K562 (cell line): Measurements from ENCODE around the gene CA5B. TPM values are rescaled to one million over a fixed set of nuclear protein-coding genes. Genes with fewer than 3 reads are reported as not detected.
"Not testable (repeated sequence)": the region's sequence is repeated elsewhere in the genome, so short reads cannot be mapped to it uniquely, and the experiment has no call there.

Experiments used
- ATAC-seq: fragments of 200-7000 bp; cut with Tn5 transposase; 3 replicates; pipeline ENCODE4 v1.9.1; 2020; ENCODE audit warnings: moderate library complexity
- BruUV-seq: library from RNA; stranded (reverse); fragments of 400-500 nt; replicated peaks from 2 replicates; lab custom pipeline; 2021; lab: Mats Ljungman, UMichigan
- CTCF ChIA-PET: fragments of 300-600 bp; formaldehyde crosslinking; extraction: SDS; loops from one replicate; lab custom pipeline; 2021; ENCODE audit warnings: low intra/inter-chr PET ratio; lab: Yijun Ruan, JAX
- POLR2A ChIA-PET: fragments of 300-600, 350-650 bp; sonication (Branson Sonifier 250); formaldehyde crosslinking; extraction: SDS; loops from one replicate; lab custom pipeline; 2021; ENCODE audit warnings: antibody characterized with exemption, inconsistent platforms; lab: Yijun Ruan, JAX
- DNase-seq, 4 experiments: peaks; one replicate each; pipeline versions ENCODE4 v3.0.0 to v3.0.0-alpha.2; 2011 to 2018; ENCODE audit warnings: low spot score in 3 of 4, mixed read lengths in 3 of 4; ENCODE audit errors: extremely low read depth in 1 of 4
- FAIRE-seq: peaks from 2 replicates; lab custom pipeline; 2011; peaks lifted over from hg19 to GRCh38; lab: Jason Lieb, UNC
- H2AFZ ChIP-seq: 2 replicates; pipeline ENCODE4 v1.6.0; 2011; ENCODE audit warnings: low read depth, low read length, control low read depth, inconsistent platforms
- H3K27ac ChIP-seq: fragments of 200-600 bp; 3 replicates; pipeline ENCODE4 v1.8.0; 2011; ENCODE audit warnings: low read depth, mild to moderate bottlenecking, control low read depth, inconsistent platforms, low read length, moderate library complexity, mixed read lengths; ENCODE audit errors: extremely low read depth
- H3K27me3 ChIP-seq, 2 experiments: fragments of 300-600 bp in 1 of 2; 2 replicates in 1 of 2; 3 replicates in 1 of 2; pipeline versions ENCODE4 v1.6.0 to v1.8.0; 2011; ENCODE audit warnings: inconsistent platforms in 2 of 2, low read length in 2 of 2, mild to moderate bottlenecking in 1 of 2, mixed read lengths in 1 of 2, moderate library complexity in 1 of 2; ENCODE audit not compliant: control insufficient read depth in 2 of 2, insufficient read depth in 2 of 2
- H3K36me3 ChIP-seq: fragments of 300-600 bp; 3 replicates; pipeline ENCODE4 v1.8.0; 2011; ENCODE audit warnings: mild to moderate bottlenecking, low read length, inconsistent platforms; ENCODE audit not compliant: control insufficient read depth, insufficient read depth
- H3K4me1 ChIP-seq, 2 experiments: fragments of 200-600 bp in 1 of 2; replicated peaks in 1 of 2; 2 replicates in 1 of 2; 3 replicates in 1 of 2; pipeline versions ENCODE4 v1.5.1 to v1.8.0; 2011; ENCODE audit warnings: inconsistent platforms in 2 of 2, low read length in 2 of 2, mild to moderate bottlenecking in 1 of 2, mixed read lengths in 1 of 2, moderate library complexity in 1 of 2; ENCODE audit not compliant: control insufficient read depth in 2 of 2, insufficient read depth in 2 of 2
- H3K4me2 ChIP-seq: 2 replicates; pipeline ENCODE4 v1.6.1; 2011; ENCODE audit warnings: low read length, control low read depth, inconsistent platforms, mixed read lengths; ENCODE audit not compliant: insufficient read depth
- H3K4me3 ChIP-seq: fragments of 200-600 bp; sonication (generic), shearing (Covaris generic); 2 replicates; pipeline ENCODE4 v1.5.1; 2016; ENCODE audit warnings: control low read depth, inconsistent platforms
- H3K79me2 ChIP-seq: fragments of 200-600 bp; 3 replicates; pipeline ENCODE4 v1.8.0; 2011; ENCODE audit warnings: low read length, inconsistent platforms; ENCODE audit not compliant: control insufficient read depth, insufficient read depth
- H3K9ac ChIP-seq, 2 experiments: 2 replicates each; pipeline versions ENCODE4 v1.6.0 to v1.6.1; 2011; ENCODE audit warnings: low read depth in 2 of 2, low read length in 2 of 2, control low read depth in 1 of 2, inconsistent platforms in 1 of 2, mild to moderate bottlenecking in 1 of 2, mixed read lengths in 1 of 2; ENCODE audit not compliant: insufficient read depth in 1 of 2
- H3K9me1 ChIP-seq: one replicate; pipeline ENCODE4 v1.6.0; 2011; ENCODE audit warnings: inconsistent platforms, mild to moderate bottlenecking, low read length, moderate library complexity; ENCODE audit not compliant: control insufficient read depth, insufficient read depth
- H3K9me3 ChIP-seq: replicated peaks from 2 replicates; pipeline ENCODE4 v1.5.1; 2011; ENCODE audit warnings: low read depth, low read length, inconsistent platforms; ENCODE audit not compliant: control insufficient read depth, insufficient read depth
- H4K20me1 ChIP-seq: replicated peaks from 2 replicates; pipeline ENCODE4 v1.6.1; 2011; ENCODE audit warnings: low read length, inconsistent platforms, mixed read lengths; ENCODE audit not compliant: control insufficient read depth, insufficient read depth
- CEBPG ChIP-seq, 3 experiments: fragments of 200-800 bp in 1 of 3; sonication (Bioruptor generic) in 1 of 3; sonication (generic) in 1 of 3; formaldehyde crosslinking in 1 of 3; IDR thresholded peaks in 2 of 3; conservative IDR thresholded peaks in 1 of 3; 2 replicates each; pipeline versions ENCODE4 v1.6.1 to v1.8.0; 2016 to 2022; ENCODE audit warnings: missing compliant biosample characterization in 2 of 3, missing genetic modification characterization in 2 of 3, mild to moderate bottlenecking in 1 of 3, missing genetic modification reagents in 1 of 3
- THAP12 ChIP-seq: fragments of 250-450 bp; sonication (Bioruptor Pico); IDR thresholded peaks from 2 replicates; pipeline ENCODE4 v1.9.0; 2021; ENCODE audit warnings: mild to moderate bottlenecking, inconsistent platforms
- WGBS: fragments of 100-300 bp; shearing (Covaris generic); methylation state at CpG from one replicate; pipeline ENCODE4 v1.1.6; 2016; ENCODE audit warnings: low coverage, mixed read lengths; ENCODE audit not compliant: insufficient coverage; ENCODE audit errors: missing lambda C conversion rate; 5-methylcytosine and 5-hydroxymethylcytosine counted together
- in situ Hi-C: fragments of 300-500 bp; cut with MboI; formaldehyde crosslinking; loops from 4 replicates; pipeline ENCODE4 v1.15.0; 2018; ENCODE audit warnings: inconsistent platforms, mixed read lengths
- intact Hi-C: fragments of 100-400 bp; cut with micrococcal nuclease; formaldehyde crosslinking; loops from 2 replicates; pipeline ENCODE4 v1.14.2; 2022
- polyA plus RNA-seq, 8 experiments: library from polyadenylated mRNA; depleted of rRNA in 4 of 8; stranded (reverse) in 5 of 8; unstranded in 3 of 8; fragments of >200 nt; fragmentation: Nextera tagmentation in 2 of 8; fragmentation: Illumina TruSeq in 1 of 8; extraction: Ambion mirVana in 2 of 8; extraction: Trizol in 1 of 8; gene quantifications; 2 replicates each; pipeline versions ENCODE4 v1.2.1 to v1.2.3, GENCODE V29; 2011 to 2014; ENCODE audit warnings: inconsistent platforms in 1 of 8, missing spikeins in 1 of 8
- total RNA-seq, 7 experiments: library from RNA; depleted of rRNA in 6 of 7; stranded (reverse); fragments of >200 nt in 6 of 7; fragmentation: Illumina TruSeq in 2 of 7; extraction: Trizol in 2 of 7; gene quantifications; 2 replicates each; pipeline versions ENCODE4 v1.2.1 to v1.2.3, GENCODE V29; 2011 to 2021; ENCODE audit warnings: low replicate concordance in 1 of 7

The CA5B gene
- total and polyA plus RNA-seq, 9 of the 15 experiments (the other 6 are each of a cell fraction or from before 2014, with no cell fraction given), result 0.55 to 3.7 (median 2.6) TPM

GRCh38 chrX:15829217-15829616, 91.1 kb downstream of the CA5B start:
- no TSS peak for BruUV-seq
- H3K9me3 ChIP-seq, result no peaks in the 10 kb centered on the region
- no peak overlapping the region for H3K9ac ChIP-seq
- no peak for ATAC-seq
- H3K4me1 ChIP-seq, result no peaks in the 10 kb centered on the region
- ChIA-PET CTCF (no interaction called here), POLR2A (no interaction called here)
- no peak overlapping the region for H3K4me3 ChIP-seq
- intact Hi-C loops (no loop called here), in situ Hi-C loops (no loop called here)
- 63% methylated on average over 1 of the region's 1 CpG for WGBS
- no peak for FAIRE-seq
- no peaks in the 10 kb centered on the region for H3K9me1 ChIP-seq
- no peaks in the 10 kb centered on the region for H3K79me2 ChIP-seq
- no peak overlapping the region for H2AFZ ChIP-seq
- H3K27ac ChIP-seq, result no peak overlapping the region
- H3K27me3 ChIP-seq, result no peaks in the 10 kb centered on the region
- DNase-seq, result no peak
- 0 out of 3 replicates have a peak, but pooled peaks cover 8% of the 10 kb centered on the region for H3K36me3 ChIP-seq
- no peaks in the 10 kb centered on the region for H4K20me1 ChIP-seq
- no peak overlapping the region for H3K4me2 ChIP-seq
- TF ChIP-seq CEBPG (CRISPR knock-in tag; IDR thresholded peaks at IDR 0.05), result no peak
- TF ChIP-seq CEBPG (tag; conservative IDR thresholded peaks at IDR 0.05 in 1 of 2, IDR thresholded peaks at IDR 0.05 in 1 of 2), result 0 out of 4 replicates have a peak, but pooled peaks of 1 of the 2 experiments have one; percentile 29
- no peak for TF ChIP-seq THAP12 (CRISPR knock-in tag)
- TF ChIP-seq, all 486 proteins: peak for 1

- intact Hi-C loops, BruUV-seq, H4K20me1 ChIP-seq, CTCF ChIA-PET, H3K27me3 ChIP-seq, POLR2A ChIA-PET, DNase-seq, H2AFZ ChIP-seq, ATAC-seq, H3K9ac ChIP-seq, in situ Hi-C loops, H3K36me3 ChIP-seq, H3K4me1 ChIP-seq, H3K4me2 ChIP-seq, H3K27ac ChIP-seq, H3K4me3 ChIP-seq, H3K79me2 ChIP-seq, H3K9me3 ChIP-seq, H3K9me1 ChIP-seq: not testable (repeated sequence)
- no CpG with 5 or more reads among the region's 2 CpGs for WGBS
- peak; percentile 72 for FAIRE-seq
These were observed 93.3 kb downstream of the CA5B start for GRCh38 chrX:15831347-15831746.
